Stimulated activated CD8-positive, alpha-beta memory T cell treated with anti-CD3 and anti-CD28 coated beads, Interleukin-4, amount 100 ng/mL, for 24 hours (primary cell): ENCODE data around the gene MRPL55.
A peak's percentile ranks its signal among the peaks of the same experiment; 100 is the strongest.

Experiments
- DNase-seq: peaks from one replicate; pipeline ENCODE4 v3.0.0-alpha.2; 2020; ENCODE audit warnings: low read depth

Gene MRPL55

GRCh38 chr1:228070173-228070572 is 38.9 kb downstream of the MRPL55 start:
- DNase-seq, result no peak

GRCh38 chr1:228068359-228068758 is 40.7 kb downstream of the MRPL55 start:
- DNase-seq, result no peak

GRCh38 chr1:228066891-228067654 is 42.0 kb downstream of the MRPL55 start:
- no peak for DNase-seq

- DNase-seq, result no peak
These were observed 42.7 kb downstream of the MRPL55 start for GRCh38 chr1:228066416-228066815.

- no peak for DNase-seq
These were observed 43.4 kb downstream of the MRPL55 start for GRCh38 chr1:228065543-228066347.

- DNase-seq, result no peak
These were observed 44.2 kb downstream of the MRPL55 start for GRCh38 chr1:228064741-228065542.

- no peak for DNase-seq
These were observed 44.8 kb downstream of the MRPL55 start for GRCh38 chr1:228064296-228064695.

GRCh38 chr1:228063251-228064191 is 45.6 kb downstream of the MRPL55 start:
- no peak for DNase-seq

- no peak for DNase-seq
These were observed 46.3 kb downstream of the MRPL55 start for GRCh38 chr1:228062812-228063211.

GRCh38 chr1:228062085-228062791 is 46.9 kb downstream of the MRPL55 start:
- no peak for DNase-seq

- DNase-seq, result no peak
These were observed 47.6 kb downstream of the MRPL55 start for GRCh38 chr1:228061411-228062084.

- no peak for DNase-seq
These were observed 48.5 kb downstream of the MRPL55 start for GRCh38 chr1:228060458-228061190.

GRCh38 chr1:228059634-228060457 is 49.3 kb downstream of the MRPL55 start:
- DNase-seq, result peak; percentile 38

GRCh38 chr1:228058949-228059633 is 50.0 kb downstream of the MRPL55 start:
- no peak for DNase-seq

GRCh38 chr1:228058172-228058948 is 50.7 kb downstream of the MRPL55 start:
- DNase-seq, result no peak
